Renal cortical epithelial cell (primary cell): Measurements from ENCODE around the gene GPR61. TPM values are rescaled to one million over a fixed set of nuclear protein-coding genes. Genes with fewer than 3 reads are reported as not detected.

Experiments
- DNase-seq: peaks from one replicate; pipeline ENCODE4 v3.0.0-alpha.2; 2011; ENCODE audit warnings: low read depth
- total RNA-seq: library from RNA; depleted of rRNA; stranded (reverse); fragments of >200 nt; gene quantifications from 2 replicates; pipeline ENCODE4 v1.2.3, GENCODE V29; 2014

The GPR61 gene, protein sequence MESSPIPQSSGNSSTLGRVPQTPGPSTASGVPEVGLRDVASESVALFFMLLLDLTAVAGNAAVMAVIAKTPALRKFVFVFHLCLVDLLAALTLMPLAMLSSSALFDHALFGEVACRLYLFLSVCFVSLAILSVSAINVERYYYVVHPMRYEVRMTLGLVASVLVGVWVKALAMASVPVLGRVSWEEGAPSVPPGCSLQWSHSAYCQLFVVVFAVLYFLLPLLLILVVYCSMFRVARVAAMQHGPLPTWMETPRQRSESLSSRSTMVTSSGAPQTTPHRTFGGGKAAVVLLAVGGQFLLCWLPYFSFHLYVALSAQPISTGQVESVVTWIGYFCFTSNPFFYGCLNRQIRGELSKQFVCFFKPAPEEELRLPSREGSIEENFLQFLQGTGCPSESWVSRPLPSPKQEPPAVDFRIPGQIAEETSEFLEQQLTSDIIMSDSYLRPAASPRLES
- total RNA-seq = 0.15 TPM in 1 of 2 replicates, not detected in the other

GRCh38 chr1:109539676-109540075 is at the start of gene GPR61:
Gene GPR61, plus strand, starts transcription at chr1:109539872. Its CDS starts 3,151 bp downstream, at chr1:109543023.
- DNase-seq = no peak

DNA sequence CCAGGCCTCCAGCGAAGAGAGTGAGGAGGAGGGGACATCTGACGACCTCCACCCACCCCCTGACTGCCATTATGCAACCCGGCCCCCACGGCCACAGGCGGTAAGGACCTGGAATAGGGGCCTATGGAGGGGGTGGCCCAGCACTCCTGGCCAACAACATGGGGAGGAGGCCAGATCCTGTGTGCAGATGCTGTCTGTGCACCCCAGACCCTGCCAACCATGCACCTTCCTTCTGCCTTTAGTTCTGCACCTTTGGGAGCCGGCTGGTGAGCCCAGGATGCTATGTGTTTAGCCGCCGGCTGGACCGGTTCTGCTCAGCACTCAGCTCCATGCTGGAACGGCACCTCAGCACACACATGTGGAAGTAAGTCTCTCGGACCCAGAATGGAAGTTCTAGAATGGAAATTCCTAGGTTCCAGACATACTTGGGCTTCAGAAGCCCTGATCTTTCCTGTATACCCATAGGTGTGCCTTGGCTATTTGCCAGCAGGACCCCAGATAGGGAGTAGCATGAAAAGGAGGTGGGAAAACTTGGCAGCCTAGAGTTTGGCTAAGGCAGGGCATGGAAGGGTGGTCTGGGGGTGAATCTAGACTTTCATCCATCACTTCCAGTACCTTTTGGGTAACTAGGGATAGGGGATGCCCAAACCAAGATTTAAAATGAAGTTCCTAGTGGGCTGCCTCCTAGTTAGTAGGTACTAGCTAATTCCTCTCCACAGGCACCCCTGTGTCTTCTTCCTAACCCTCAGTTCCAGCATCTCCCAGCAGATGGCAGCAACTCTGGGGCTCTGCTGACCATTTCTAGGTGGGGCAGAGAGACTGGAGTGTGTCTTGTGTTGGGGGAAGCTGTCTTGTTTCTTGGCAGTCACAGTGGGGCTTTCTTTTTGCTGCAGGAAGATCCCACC is 49.4 kb upstream of the GPR61 start:
- DNase-seq = peak; percentile 48

- DNase-seq = no peak
These were observed 48.8 kb upstream of the GPR61 start for GRCh38 chr1:109490934-109491302.

DNA sequence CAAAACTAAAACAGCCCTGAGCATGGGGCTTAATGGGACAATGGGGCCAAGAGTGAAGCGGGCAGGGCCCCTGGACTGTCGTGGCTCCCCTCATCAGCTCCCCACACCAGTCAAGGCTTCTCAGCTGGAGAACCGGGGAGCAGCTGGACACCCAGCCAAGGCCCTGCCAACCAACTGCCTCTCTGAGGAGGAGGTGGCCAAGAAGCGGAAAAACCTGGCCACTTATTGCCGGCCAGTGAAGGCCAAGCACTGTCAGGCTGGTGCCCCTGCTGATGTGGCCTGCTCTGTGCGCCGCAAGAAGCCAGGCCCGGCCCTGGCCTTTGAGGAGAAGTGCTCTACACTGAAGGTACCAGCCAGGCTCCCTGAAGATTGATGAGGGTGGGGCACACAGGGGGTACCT is 48.3 kb upstream of the GPR61 start:
- no peak for DNase-seq

- no peak for DNase-seq
These were observed 46.9 kb upstream of the GPR61 start for GRCh38 chr1:109492779-109493178.

DNA sequence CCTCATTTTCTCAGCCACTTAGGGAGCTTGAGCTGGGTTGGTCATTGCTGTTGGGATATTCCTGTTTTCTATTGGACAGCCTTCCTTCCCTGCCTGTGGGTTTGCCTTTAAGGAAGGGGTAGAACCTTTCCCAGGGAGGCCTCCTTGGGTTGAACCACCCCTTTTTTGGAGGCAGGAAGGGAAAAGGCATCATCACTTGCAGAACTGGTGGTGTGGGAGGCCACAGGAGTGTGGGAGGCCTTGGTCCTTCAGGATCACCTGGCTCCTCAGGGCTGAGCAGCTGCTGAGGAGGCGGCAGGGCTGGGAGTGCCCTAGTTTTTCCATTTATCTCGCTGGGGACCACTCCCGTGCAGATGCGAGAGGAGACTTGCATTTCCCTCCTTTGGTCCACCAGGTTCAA is 46.4 kb upstream of the GPR61 start:
- no peak for DNase-seq

DNA sequence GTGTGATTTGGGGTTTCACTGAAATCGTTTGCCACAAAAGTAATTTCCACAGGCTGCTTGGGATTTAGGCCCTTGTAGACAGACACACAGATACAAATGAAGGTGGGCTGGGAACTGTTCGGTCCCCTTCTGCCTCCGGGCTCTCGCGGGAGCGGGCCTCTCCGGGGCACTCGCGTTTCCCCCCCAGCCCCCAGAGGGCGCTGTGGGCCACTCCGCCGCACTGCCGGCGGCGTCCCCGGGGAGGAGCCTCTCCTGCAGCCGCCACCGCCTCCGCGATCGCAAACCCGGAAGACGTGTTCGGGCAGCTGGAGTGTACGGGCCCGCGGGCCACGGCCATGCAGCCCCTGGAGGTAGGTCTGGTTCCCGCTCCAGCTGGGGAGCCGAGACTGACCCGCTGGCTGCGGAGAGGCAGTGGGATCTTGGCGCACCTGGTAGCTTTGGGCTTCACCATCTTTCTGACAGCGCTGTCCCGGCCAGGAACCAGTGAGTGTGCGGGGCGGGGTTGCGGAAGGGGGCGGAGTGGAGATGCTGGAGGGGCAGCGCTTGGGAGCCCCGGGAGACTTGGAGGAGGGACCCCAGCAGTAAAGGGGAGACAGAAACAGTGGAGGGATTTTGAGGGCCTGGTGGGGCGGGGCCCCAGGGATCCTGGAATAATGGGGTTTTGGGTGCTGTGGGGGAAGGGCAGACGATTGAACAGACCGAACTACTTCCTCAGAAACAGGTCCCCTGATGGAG is 45.7 kb upstream of the GPR61 start, which contains the start of gene CYB561D1:
Gene CYB561D1 (plus strand): TSS at position 290 of the 735 bp plus-strand sequence. CDS start 46 bp downstream, at position 336.
- peak; percentile 46 for DNase-seq

DNA sequence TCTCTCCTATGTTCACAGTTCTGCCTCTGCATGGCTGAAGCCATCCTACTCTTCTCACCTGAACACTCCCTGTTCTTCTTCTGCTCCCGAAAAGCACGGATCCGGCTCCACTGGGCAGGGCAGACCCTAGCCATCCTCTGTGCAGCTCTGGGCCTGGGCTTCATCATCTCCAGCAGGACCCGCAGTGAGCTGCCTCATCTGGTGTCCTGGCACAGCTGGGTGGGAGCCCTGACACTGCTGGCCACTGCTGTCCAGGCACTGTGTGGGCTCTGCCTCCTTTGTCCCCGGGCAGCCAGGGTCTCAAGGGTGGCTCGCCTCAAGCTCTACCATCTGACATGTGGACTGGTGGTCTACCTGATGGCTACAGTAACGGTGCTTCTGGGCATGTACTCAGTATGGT is 43.9 kb upstream of the GPR61 start:
- DNase-seq = no peak

DNA sequence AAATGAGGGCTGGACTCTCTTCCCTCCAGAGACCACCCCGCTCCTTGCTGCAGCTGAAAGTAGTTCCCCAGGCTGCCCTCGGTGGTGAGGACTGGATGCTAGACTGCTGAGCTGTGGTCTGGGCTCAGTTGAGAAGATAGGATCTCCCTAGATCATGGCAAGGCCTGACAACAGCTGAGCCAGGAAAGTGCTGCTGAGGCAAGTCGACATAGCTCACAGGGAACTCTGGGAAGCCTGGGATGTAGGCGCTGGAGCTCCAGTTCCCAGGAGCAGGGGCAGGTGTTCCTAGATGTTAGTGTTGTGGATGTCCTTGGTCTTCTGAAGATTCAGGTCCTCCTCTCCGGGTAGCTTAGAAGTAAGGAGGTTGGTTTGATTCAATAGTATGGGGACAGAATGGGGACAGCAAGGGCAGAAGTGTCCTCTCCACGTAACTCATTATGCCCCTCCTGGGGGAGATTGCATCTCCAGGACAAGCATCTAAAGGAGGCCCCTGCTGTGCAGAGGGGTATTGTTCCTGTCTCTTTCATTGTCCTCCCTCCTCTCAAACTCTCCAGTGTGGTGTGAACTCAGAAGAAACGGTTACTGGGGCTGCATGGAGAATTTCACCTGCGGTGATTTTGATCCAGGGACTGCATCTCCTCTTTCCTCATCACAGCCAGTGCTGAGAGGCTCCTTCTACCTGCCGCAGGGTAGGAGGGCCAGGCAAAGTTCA is 42.1 kb upstream of the GPR61 start:
- DNase-seq = no peak

GRCh38 chr1:109498161-109498801 is 41.4 kb upstream of the GPR61 start:
- no peak for DNase-seq

- DNase-seq = no peak
These were observed 40.6 kb upstream of the GPR61 start for GRCh38 chr1:109499081-109499480.

- DNase-seq = peak; percentile 94
These were observed 39.8 kb upstream of the GPR61 start for GRCh38 chr1:109499661-109500536.

- peak; percentile 16 for DNase-seq
These were observed 38.7 kb upstream of the GPR61 start for GRCh38 chr1:109500941-109501381.

GRCh38 chr1:109501644-109502363 is 37.9 kb upstream of the GPR61 start:
- no peak for DNase-seq

- no peak for DNase-seq
These were observed 37.3 kb upstream of the GPR61 start for GRCh38 chr1:109502364-109502851.

DNA sequence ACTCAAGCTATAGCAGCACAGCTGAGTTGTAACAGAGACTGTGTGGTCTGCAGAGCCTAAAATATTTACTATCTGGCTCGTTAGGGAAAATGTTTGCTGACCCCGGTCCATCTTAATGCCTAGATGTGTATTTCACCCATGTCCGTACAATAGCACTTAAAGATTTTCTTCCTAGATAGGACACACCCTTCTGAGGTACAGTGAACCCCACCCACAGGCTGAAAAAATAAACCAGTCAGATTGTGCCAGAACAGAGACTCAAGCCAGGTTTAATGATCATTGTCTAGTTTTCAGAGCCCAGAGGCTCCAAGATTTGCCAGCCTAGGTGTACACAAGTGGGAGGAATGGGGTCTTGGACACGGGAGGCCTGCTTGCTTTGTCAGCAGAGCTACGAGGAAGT is 35.7 kb upstream of the GPR61 start:
- no peak for DNase-seq

GRCh38 chr1:109504974-109505373 is 34.7 kb upstream of the GPR61 start:
- no peak for DNase-seq

GRCh38 chr1:109508001-109508872 is 31.4 kb upstream of the GPR61 start:
- no peak for DNase-seq
